ENCODE results near the gene SNX13.

DNA sequence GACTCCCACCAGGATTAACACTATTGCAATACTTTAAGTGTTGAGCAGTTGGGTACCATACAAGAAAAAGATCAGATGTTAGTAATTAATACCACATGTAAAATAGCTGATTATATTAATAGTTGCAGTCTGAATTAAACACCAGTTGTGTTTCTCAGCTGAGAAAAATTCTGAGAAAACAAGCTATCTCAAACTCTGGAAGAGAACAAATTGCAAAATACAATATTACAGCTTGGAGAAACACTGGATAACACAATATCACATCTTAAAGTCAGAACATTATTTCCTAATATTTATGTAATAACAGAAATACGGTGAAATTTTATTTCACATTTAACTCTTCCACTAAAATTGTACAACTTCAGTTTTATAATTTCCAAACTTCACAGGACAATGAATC lies 9.2 kb downstream of the SNX13 start:
- TF ChIP-seq, protein P1, sequence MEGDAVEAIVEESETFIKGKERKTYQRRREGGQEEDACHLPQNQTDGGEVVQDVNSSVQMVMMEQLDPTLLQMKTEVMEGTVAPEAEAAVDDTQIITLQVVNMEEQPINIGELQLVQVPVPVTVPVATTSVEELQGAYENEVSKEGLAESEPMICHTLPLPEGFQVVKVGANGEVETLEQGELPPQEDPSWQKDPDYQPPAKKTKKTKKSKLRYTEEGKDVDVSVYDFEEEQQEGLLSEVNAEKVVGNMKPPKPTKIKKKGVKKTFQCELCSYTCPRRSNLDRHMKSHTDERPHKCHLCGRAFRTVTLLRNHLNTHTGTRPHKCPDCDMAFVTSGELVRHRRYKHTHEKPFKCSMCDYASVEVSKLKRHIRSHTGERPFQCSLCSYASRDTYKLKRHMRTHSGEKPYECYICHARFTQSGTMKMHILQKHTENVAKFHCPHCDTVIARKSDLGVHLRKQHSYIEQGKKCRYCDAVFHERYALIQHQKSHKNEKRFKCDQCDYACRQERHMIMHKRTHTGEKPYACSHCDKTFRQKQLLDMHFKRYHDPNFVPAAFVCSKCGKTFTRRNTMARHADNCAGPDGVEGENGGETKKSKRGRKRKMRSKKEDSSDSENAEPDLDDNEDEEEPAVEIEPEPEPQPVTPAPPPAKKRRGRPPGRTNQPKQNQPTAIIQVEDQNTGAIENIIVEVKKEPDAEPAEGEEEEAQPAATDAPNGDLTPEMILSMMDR (conservative IDR thresholded peaks at IDR 0.05 in 1 of 2, IDR thresholded peaks at IDR 0.05 in 1 of 2; ENCODE audit: extremely low read depth in 1 of 2, insufficient read depth in 1 of 2, low read depth in 1 of 2, low read length in 2 of 2): no peak
- no peak for TF ChIP-seq EZH2 (IDR thresholded peaks at IDR 0.05; ENCODE audit: borderline replicate concordance, low read length)

Data from mammary epithelial cell (primary cell).